WERI-Rb-1 (cell line): Measurements from ENCODE around the gene APBA3.
"Not testable (repeated sequence)": the region's sequence is repeated elsewhere in the genome, so short reads cannot be mapped to it uniquely, and the experiment has no call there.

Source experiments
- DNase-seq: peaks from one replicate; pipeline ENCODE4 v3.0.0-alpha.2; 2020
- H3K27ac ChIP-seq: fragments of 250-450 bp; sonication (Bioruptor Pico); 2 replicates; pipeline ENCODE4 v1.5.1; 2020; ENCODE audit warnings: mild to moderate bottlenecking, moderate library complexity
- H3K27me3 ChIP-seq: fragments of 250-450 bp; sonication (Bioruptor Pico); 2 replicates; pipeline ENCODE4 v1.5.1; 2021; ENCODE audit warnings: mild to moderate bottlenecking, low read depth, moderate library complexity; ENCODE audit not compliant: insufficient read depth, severe bottlenecking
- H3K36me3 ChIP-seq: fragments of 250-450 bp; sonication (Bioruptor Pico); 2 replicates; pipeline ENCODE4 v1.5.1; 2020; ENCODE audit warnings: mild to moderate bottlenecking, moderate library complexity
- H3K4me3 ChIP-seq: 2 replicates; pipeline ENCODE4 v1.5.1; 2011; ENCODE audit warnings: low read depth, mild to moderate bottlenecking, control low read depth, low read length
- H3K9me3 ChIP-seq: fragments of 250-450 bp; sonication (Bioruptor Pico); 2 replicates; pipeline ENCODE4 v1.5.1; 2021; ENCODE audit warnings: mild to moderate bottlenecking, moderate library complexity; ENCODE audit not compliant: severe bottlenecking
- TF ChIP-seq, protein P1 (sequence below): IDR thresholded peaks from 2 replicates; pipeline ENCODE4 v1.5.1; 2011; ENCODE audit warnings: low read depth, mild to moderate bottlenecking, control low read depth, inconsistent platforms, low read length

APBA3 gene

DNA sequence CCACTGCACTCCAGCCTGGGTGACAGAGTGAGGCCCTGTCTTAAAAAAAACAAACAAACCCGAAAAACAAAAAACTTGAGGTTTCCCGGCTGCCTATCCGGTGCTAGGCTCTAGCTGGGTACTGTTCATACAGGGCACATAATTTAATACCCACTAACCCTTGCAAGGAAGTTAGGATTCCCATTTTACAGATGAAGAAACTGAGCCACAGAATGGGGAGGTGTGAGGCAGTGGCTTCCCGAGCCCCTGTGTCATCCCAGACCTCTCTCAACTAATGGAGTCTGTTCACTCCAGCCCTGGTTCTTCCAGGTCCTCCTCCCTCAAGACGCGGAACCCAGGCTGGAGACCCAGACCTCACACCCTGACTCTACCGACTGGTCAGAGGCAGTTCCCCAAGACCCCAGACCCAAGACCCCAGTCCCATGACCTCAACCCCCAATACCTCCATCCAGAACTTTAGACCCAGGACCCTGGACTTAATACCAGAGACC, 576 bp downstream of the APBA3 start:
- Histone ChIP-seq H3K4me3 (peak overlapping the region; percentile 77), H3K9me3 (no peaks in the 10 kb centered on the region), H3K36me3 (peaks cover 36% of the 10 kb centered on the region), H3K27me3 (no peaks in the 10 kb centered on the region), H3K27ac (peak overlapping the region; percentile 81)
- no peak for DNase-seq
- TF ChIP-seq, protein P1, sequence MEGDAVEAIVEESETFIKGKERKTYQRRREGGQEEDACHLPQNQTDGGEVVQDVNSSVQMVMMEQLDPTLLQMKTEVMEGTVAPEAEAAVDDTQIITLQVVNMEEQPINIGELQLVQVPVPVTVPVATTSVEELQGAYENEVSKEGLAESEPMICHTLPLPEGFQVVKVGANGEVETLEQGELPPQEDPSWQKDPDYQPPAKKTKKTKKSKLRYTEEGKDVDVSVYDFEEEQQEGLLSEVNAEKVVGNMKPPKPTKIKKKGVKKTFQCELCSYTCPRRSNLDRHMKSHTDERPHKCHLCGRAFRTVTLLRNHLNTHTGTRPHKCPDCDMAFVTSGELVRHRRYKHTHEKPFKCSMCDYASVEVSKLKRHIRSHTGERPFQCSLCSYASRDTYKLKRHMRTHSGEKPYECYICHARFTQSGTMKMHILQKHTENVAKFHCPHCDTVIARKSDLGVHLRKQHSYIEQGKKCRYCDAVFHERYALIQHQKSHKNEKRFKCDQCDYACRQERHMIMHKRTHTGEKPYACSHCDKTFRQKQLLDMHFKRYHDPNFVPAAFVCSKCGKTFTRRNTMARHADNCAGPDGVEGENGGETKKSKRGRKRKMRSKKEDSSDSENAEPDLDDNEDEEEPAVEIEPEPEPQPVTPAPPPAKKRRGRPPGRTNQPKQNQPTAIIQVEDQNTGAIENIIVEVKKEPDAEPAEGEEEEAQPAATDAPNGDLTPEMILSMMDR = no peak

DNA sequence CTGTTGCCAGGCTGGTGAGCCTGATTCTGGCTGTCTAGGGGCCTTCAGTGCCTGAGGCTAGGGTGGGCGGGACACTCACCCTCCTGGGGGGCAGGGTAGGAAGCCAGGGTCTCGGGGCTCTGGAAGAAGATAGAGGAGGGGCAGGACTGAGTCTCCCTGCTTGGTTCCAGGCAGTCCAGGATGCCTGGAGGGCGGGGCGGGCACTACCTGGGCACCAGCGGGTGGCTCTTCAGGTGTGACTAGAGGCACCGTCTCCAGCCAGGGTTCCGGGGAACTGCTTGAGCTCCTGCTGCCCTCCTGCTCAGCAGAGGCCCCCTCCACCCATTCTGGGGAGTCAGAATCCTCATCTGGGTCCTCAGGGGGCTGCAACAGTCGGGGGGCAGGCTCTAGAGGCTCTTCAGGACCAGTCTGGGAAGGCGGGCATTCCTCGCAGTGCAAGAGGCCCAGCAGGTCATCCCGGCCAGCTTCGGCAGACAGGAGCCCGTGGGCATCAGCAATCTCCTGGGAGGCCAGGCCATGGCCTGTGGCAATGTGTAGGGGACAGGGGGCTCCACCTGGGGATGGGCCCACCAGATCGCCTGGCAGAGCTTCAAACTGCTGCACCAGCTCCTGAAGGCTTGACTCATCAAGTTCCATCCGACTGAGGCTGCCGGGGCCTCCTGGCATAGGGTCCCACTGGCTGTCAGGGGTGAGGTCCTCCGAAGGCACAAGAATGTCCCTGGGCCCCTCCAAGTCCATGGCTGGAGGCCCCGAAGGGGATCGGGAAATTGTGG, 1.8 kb downstream of the APBA3 start:
- Histone ChIP-seq H3K27me3 (no peaks in the 10 kb centered on the region), H3K27ac (no peak overlapping the region), H3K36me3 (peaks cover 29% of the 10 kb centered on the region), H3K9me3 (no peaks in the 10 kb centered on the region), H3K4me3 (no peak overlapping the region)
- no peak for DNase-seq
- TF ChIP-seq, protein P1 = no peak

DNA sequence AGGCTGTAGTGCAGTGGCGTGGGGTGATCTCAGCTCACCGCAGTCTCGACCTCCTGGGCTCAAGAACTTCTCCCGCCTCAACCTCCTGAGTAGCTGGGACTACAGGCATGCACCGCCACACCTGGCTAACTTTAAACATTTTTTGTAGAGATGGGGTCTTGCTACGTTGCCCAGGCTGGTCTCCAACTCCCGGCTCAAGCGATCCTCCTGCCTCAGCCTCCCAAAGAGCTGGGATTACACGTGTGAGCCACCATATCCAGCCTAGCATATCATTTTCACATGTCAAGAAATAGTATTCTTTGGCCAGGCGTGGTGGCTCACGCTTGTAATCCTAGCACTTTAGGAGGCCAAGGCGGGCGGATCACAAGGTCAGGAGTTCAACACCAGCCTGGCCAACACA, 3.2 kb downstream of the APBA3 start:
- not testable (repeated sequence) for H3K4me3 ChIP-seq, DNase-seq, H3K9me3 ChIP-seq, H3K27ac ChIP-seq, H3K27me3 ChIP-seq
- H3K36me3 ChIP-seq = peaks cover 35% of the 10 kb centered on the region

DNA sequence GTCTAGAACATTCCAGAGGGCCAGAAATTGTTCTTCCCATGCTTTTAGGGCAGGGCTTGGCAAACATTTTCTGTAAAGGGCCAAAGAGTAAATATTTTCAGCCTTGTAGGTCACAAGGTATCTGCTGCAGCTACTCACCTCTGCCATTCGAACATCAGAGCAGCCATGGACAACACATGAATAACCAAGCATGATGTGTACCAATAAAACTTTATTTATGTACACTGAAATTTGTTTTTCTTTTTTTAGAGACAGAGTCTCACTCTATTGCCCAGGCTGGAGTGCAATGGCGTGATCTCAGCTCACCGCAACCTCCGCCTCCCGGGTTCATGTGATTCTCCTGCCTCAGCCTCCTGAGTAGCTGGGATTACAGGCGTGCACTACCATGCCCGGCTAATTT, 3.8 kb downstream of the APBA3 start:
- H3K36me3 ChIP-seq = peaks cover 35% of the 10 kb centered on the region

DNA sequence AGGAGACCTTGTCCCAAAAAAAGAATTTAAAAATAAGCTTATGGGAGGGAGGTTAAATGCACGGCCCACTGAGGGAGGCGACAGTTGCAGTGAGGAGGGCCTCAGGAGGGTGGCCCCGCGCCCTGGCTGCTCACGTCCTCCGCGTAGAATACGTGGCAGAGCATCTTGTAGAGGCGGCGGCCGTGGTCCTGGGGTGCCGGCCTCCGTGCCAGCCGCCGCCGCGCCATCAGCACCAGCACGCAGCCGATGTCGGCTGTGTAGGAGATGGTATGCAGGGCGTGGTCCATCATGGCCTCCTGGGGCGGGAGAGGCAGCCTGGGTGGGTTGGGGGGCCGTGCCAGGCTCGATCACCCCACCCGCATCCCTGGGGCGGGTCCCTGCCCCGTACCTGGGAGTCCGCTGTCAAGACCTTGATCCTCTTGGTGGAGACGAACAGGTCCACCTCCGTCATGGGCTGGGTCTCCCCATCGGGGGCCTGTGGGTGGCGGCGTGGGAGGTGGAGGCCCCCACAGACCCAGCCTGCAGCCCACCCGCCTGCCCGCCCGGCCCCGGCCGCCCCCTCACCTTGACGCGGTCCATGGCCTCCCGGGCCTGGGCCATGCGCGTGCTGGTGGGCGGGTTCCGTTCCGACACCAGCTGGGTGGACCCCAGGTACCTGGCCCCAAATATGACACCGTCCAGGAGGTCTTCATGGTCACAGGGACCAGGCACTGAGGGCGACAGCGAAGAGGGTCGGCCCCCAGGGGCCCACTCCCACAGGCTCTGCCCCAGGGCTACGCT, 7.7 kb downstream of the APBA3 start:
- no peak for DNase-seq
- H3K9me3 ChIP-seq = no peaks in the 10 kb centered on the region
- TF ChIP-seq, protein P1 = no peak
- H3K27me3 ChIP-seq = no peaks in the 10 kb centered on the region
- H3K36me3 ChIP-seq = peaks cover 61% of the 10 kb centered on the region
- H3K27ac ChIP-seq = no peak overlapping the region
- no peak overlapping the region for H3K4me3 ChIP-seq

More for the DNA sequence above, 3.8 kb downstream of the APBA3 start:
- not testable (repeated sequence) for H3K27me3 ChIP-seq, H3K27ac ChIP-seq, DNase-seq, H3K4me3 ChIP-seq, H3K9me3 ChIP-seq

DNA sequence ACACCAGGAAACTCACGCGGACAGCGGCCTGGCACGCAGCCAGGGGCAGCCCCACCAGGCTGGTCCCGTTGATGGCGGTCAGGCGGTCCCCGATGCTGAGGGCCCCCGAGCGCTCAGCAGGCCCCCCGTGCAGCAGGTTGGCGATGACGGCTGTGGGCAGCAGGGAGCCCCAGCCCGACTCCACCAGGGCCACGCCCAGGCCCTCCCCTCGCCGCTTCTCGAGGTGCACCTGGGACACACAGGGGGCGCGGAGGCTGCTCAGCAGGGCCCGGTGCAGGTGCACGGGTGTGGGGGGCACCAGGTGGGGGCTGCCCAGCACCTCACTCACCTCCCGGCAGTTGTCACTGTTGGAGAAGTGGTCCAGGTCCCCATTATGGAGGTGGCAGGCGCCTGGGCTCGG, 9.0 kb downstream of the APBA3 start:
- no peak overlapping the region for H3K4me3 ChIP-seq
- H3K27me3 ChIP-seq = no peaks in the 10 kb centered on the region
- H3K36me3 ChIP-seq = peaks cover 53% of the 10 kb centered on the region
- no peak for DNase-seq
- TF ChIP-seq, protein P1 = no peak
- H3K9me3 ChIP-seq = no peaks in the 10 kb centered on the region
- no peak overlapping the region for H3K27ac ChIP-seq
